22Rv1 (cell line): ENCODE data around the gene KCNIP1.

Experiments used
- CTCF ChIP-seq: fragments of 450-650 bp; IDR thresholded peaks from 2 replicates; pipeline ENCODE4 v1.5.1; 2017; ENCODE audit warnings: mild to moderate bottlenecking
- ZFX ChIP-seq: fragments of 450-650 bp; IDR thresholded peaks from 2 replicates; pipeline ENCODE4 v1.6.1; 2017; ENCODE audit warnings: antibody characterized with exemption, borderline replicate concordance

- TF ChIP-seq CTCF (no peak), ZFX (no peak)
Observed at GRCh38 chr5:170503990-170504596, at the start of gene KCNIP1.
